Kidney epithelial cell (primary cell): ENCODE results near the gene HEMK1. TPM values are rescaled to one million over a fixed set of nuclear protein-coding genes. Genes with fewer than 3 reads are reported as not detected.

Source experiments
- DNase-seq: peaks from one replicate; pipeline ENCODE4 v3.0.0-alpha.2; 2010; ENCODE audit warnings: low read depth
- H3K27me3 ChIP-seq: 2 replicates; pipeline ENCODE4 v1.6.0; 2011; ENCODE audit warnings: low read length; ENCODE audit not compliant: control insufficient read depth, insufficient read depth
- H3K36me3 ChIP-seq: 2 replicates; pipeline ENCODE4 v1.5.1; 2011; ENCODE audit warnings: low read length; ENCODE audit not compliant: control insufficient read depth, insufficient read depth
- H3K4me3 ChIP-seq: 2 replicates; pipeline ENCODE4 v1.5.1; 2011; ENCODE audit warnings: low read depth, mild to moderate bottlenecking, control low read depth, low read length
- CTCF ChIP-seq: IDR thresholded peaks from 2 replicates; pipeline ENCODE4 v1.5.1; 2011; ENCODE audit warnings: mild to moderate bottlenecking, moderate library complexity, low read length, control low read depth, inconsistent platforms; ENCODE audit not compliant: insufficient read depth, poor library complexity, severe bottlenecking
- total RNA-seq: library from RNA; depleted of rRNA; stranded (reverse); fragments of >200 nt; gene quantifications from 2 replicates; pipeline ENCODE4 v1.2.3, GENCODE V29; 2015

Gene HEMK1
- total RNA-seq, 1 donor from 2014 or later, result 15.6 TPM

GRCh38 chr3:50602595-50603191, 33.4 kb downstream of the HEMK1 start:
- TF ChIP-seq CTCF, result no peak
- Histone ChIP-seq H3K4me3 (no peak overlapping the region), H3K36me3 (no peaks in the 10 kb centered on the region), H3K27me3 (no peaks in the 10 kb centered on the region)
- no peak for DNase-seq

- no peak overlapping the region for H3K4me3 ChIP-seq
- H3K36me3 ChIP-seq, result no peaks in the 10 kb centered on the region
- TF ChIP-seq CTCF, result no peak
- no peaks in the 10 kb centered on the region for H3K27me3 ChIP-seq
- DNase-seq, result no peak
These were observed 34.2 kb downstream of the HEMK1 start for GRCh38 chr3:50603261-50604109.

DNA sequence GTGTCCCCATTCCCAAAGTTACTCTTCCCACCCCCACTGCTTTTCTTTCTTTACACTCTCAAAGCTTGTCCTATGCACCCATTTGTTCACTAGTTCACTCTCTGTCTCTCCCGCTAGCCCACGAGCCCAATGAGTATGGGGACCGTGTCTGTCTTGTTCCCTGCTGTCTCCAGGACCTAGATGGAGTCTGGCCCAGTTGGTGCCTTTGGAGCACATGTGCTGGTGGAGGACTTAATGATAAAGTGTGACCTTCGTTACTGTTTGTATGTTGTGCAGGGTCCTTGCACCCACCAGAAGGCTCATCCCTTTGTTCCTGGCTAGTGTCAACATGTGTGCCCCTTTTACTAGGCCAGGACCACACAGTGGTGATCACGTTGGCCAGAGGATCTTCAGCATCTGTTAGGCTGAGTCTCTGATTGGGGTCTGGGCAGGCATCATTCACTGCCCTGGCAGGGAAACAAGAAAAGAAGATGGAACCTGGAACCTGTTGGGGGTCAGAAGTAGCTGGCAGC, 34.8 kb downstream of the HEMK1 start:
- H3K36me3 ChIP-seq, result no peaks in the 10 kb centered on the region
- no peak for DNase-seq
- H3K4me3 ChIP-seq, result no peak overlapping the region
- TF ChIP-seq CTCF, result no peak
- H3K27me3 ChIP-seq, result no peaks in the 10 kb centered on the region

DNA sequence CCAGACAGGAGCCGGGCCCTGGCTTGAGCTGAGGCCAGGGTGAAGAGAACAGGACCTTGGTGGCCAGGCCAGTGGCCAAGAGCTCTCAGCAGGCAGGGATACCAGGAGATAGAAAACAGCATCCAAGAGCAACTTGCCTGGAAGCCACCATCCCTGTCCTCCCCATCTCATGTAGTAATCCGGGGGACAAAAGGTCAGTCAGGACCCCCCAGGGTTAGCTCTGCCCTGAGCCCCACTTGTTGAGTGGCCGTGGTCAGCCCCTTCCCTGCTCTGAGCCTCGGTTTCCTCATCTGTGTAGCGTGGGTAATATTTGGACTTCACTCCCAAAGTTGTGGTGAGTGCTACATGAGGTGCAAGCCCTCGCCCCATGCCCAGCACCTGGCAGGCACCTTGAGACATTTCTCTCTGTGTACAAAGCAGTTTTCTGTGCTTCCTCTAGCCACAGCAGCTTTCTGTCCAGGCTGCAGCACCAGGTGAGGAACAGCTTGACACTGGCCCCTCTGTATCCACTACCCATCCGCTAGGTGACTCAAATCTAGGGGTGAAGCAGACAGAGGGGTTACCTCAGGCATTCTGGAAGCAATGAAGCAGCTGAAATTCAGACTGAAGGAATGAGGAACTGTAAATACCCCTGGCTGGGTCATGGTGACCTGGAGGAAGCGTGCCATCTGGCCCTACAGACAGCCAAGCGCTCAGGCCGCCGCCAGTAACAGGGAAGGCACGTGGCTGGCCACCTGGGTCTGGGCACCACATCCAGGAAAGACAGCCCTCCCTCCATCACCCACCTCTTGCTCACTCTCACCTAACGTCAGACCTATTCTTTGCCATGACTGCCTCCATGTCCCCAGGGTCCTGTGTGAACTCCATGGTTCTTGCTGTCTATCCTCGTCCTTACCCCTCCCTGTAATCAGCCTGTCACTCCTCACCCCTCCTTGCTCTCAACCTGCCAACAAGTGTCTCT, 35.6 kb downstream of the HEMK1 start:
- DNase-seq, result no peak
- TF ChIP-seq CTCF, result no peak
- Histone ChIP-seq H3K4me3 (no peak overlapping the region), H3K27me3 (no peaks in the 10 kb centered on the region), H3K36me3 (no peaks in the 10 kb centered on the region)

- H3K27me3 ChIP-seq, result no peaks in the 10 kb centered on the region
- no peak for TF ChIP-seq CTCF
- DNase-seq, result no peak
- no peak overlapping the region for H3K4me3 ChIP-seq
- no peaks in the 10 kb centered on the region for H3K36me3 ChIP-seq
These were observed 36.6 kb downstream of the HEMK1 start for GRCh38 chr3:50605901-50606326.
